ENCODE measurements around the gene ZNF784.
A peak's percentile ranks its signal among the peaks of the same experiment; 100 is the strongest.

The ZNF784 gene

GRCh38 chr19:55624109-55625003 lies at the start of gene ZNF784:
Gene ZNF784, minus strand, starts transcription at chr19:55624566. Its CDS starts 5 bp downstream, at chr19:55624561.
- DNase-seq (ENCODE audit: low read depth in 2 of 2): peak; percentile 89 to 95

GRCh38 chr19:55673889-55674288 lies 49.5 kb upstream of the ZNF784 start:
- DNase-seq (ENCODE audit: low read depth in 2 of 2): no peak

- no peak for DNase-seq (ENCODE audit: low read depth in 2 of 2)
Measured at GRCh38 chr19:55673465-55673864, 49.1 kb upstream of the ZNF784 start.

- DNase-seq (ENCODE audit: low read depth in 2 of 2): no peak
Measured at GRCh38 chr19:55672418-55672817, 48.1 kb upstream of the ZNF784 start.

GRCh38 chr19:55671054-55671378 lies 46.6 kb upstream of the ZNF784 start:
- no peak for DNase-seq (ENCODE audit: low read depth in 2 of 2)

GRCh38 chr19:55670280-55671053 lies 46.1 kb upstream of the ZNF784 start:
- DNase-seq (ENCODE audit: low read depth in 2 of 2): no peak

GRCh38 chr19:55669418-55670279 lies 45.3 kb upstream of the ZNF784 start:
- DNase-seq (ENCODE audit: low read depth in 2 of 2): no peak

GRCh38 chr19:55668603-55669348 lies 44.4 kb upstream of the ZNF784 start:
- DNase-seq (ENCODE audit: low read depth in 2 of 2): no peak

- DNase-seq (ENCODE audit: low read depth in 2 of 2): no peak
Measured at GRCh38 chr19:55667958-55668357, 43.6 kb upstream of the ZNF784 start.

GRCh38 chr19:55667511-55667910 lies 43.1 kb upstream of the ZNF784 start:
- no peak for DNase-seq (ENCODE audit: low read depth in 2 of 2)

- no peak for DNase-seq (ENCODE audit: low read depth in 2 of 2)
Measured at GRCh38 chr19:55667006-55667381, 42.6 kb upstream of the ZNF784 start.

GRCh38 chr19:55666343-55667005 lies 42.1 kb upstream of the ZNF784 start:
- no peak for DNase-seq (ENCODE audit: low read depth in 2 of 2)

GRCh38 chr19:55663846-55664536 lies 39.6 kb upstream of the ZNF784 start:
- no peak for DNase-seq (ENCODE audit: low read depth in 2 of 2)

GRCh38 chr19:55661826-55662225 lies 37.5 kb upstream of the ZNF784 start:
- DNase-seq (ENCODE audit: low read depth in 2 of 2): no peak

- DNase-seq (ENCODE audit: low read depth in 2 of 2): no peak
Measured at GRCh38 chr19:55660991-55661390, 36.6 kb upstream of the ZNF784 start.

- no peak for DNase-seq (ENCODE audit: low read depth in 2 of 2)
Measured at GRCh38 chr19:55660404-55660803, 36.0 kb upstream of the ZNF784 start.

GRCh38 chr19:55659822-55660221 lies 35.5 kb upstream of the ZNF784 start:
- no peak for DNase-seq (ENCODE audit: low read depth in 2 of 2)

GRCh38 chr19:55658846-55659459 lies 34.6 kb upstream of the ZNF784 start:
- no peak for DNase-seq (ENCODE audit: low read depth in 2 of 2)

GRCh38 chr19:55656988-55657747 lies 32.8 kb upstream of the ZNF784 start:
- DNase-seq (ENCODE audit: low read depth in 2 of 2): no peak
